Neural cell (in vitro differentiated cells): Measurements from ENCODE around the gene LSAMP. TPM values are rescaled to one million over a fixed set of nuclear protein-coding genes. Genes with fewer than 3 reads are reported as not detected.

Experiments
- H2AFZ ChIP-seq: fragments of 200-600, 300-800 bp; sonication (generic), shearing (Covaris generic); 2 replicates; pipeline ENCODE4 v1.6.0; 2014; ENCODE audit warnings: low read depth, mild to moderate bottlenecking, antibody characterized with exemption, low read length, moderate library complexity
- H3F3A ChIP-seq: fragments of 200-600 bp; shearing (Covaris generic); 2 replicates; pipeline ENCODE4 v1.6.1; 2016; ENCODE audit warnings: mild to moderate bottlenecking, moderate library complexity, mixed read lengths, antibody characterized with exemption, low read length; ENCODE audit not compliant: insufficient read depth, poor library complexity, severe bottlenecking
- H3K27ac ChIP-seq: fragments of 200-600, 300-800 bp; sonication (generic), shearing (Covaris generic); 2 replicates; pipeline ENCODE4 v1.5.1; 2014; ENCODE audit warnings: mild to moderate bottlenecking, low read length, moderate library complexity
- H3K27me3 ChIP-seq: fragments of 300-800, 200-600 bp; sonication (generic), shearing (Covaris generic); 2 replicates; pipeline ENCODE4 v1.6.0; 2014; ENCODE audit warnings: mild to moderate bottlenecking, low read depth, low read length, moderate library complexity; ENCODE audit not compliant: insufficient read depth
- H3K36me3 ChIP-seq: fragments of 300-800, 200-600 bp; sonication (generic), shearing (Covaris generic); 2 replicates; pipeline ENCODE4 v1.5.1; 2014; ENCODE audit warnings: mild to moderate bottlenecking, antibody characterized with exemption, low read length, moderate library complexity; ENCODE audit not compliant: insufficient read depth
- H3K4me2 ChIP-seq: fragments of 300-800, 200-600 bp; sonication (generic), shearing (Covaris generic); 2 replicates; pipeline ENCODE4 v1.6.0; 2014; ENCODE audit warnings: mild to moderate bottlenecking, low read length
- H3K4me3 ChIP-seq: fragments of 300-800, 200-600 bp; sonication (generic), shearing (Covaris generic); 2 replicates; pipeline ENCODE4 v1.5.1; 2014; ENCODE audit warnings: mild to moderate bottlenecking, low read length, moderate library complexity
- H3K79me2 ChIP-seq: fragments of 200-600 bp; shearing (Covaris generic); replicated peaks from 2 replicates; pipeline ENCODE4 v1.6.0; 2014; ENCODE audit warnings: mild to moderate bottlenecking, low read length, moderate library complexity; ENCODE audit not compliant: insufficient read depth
- H3K9ac ChIP-seq: fragments of 300-800, 200-600 bp; sonication (generic), shearing (Covaris generic); 2 replicates; pipeline ENCODE4 v1.6.1; 2016; ENCODE audit warnings: mild to moderate bottlenecking, low read length, mixed read lengths
- H3K9me2 ChIP-seq: fragments of 200-600 bp; shearing (Covaris generic); 2 replicates; pipeline ENCODE4 v1.6.1; 2016; ENCODE audit warnings: mild to moderate bottlenecking, low read length, mixed read lengths; ENCODE audit not compliant: insufficient read depth
- H3K9me3 ChIP-seq: fragments of 200-600, 300-800 bp; sonication (generic), shearing (Covaris generic); 2 replicates; pipeline ENCODE4 v1.6.1; 2016; ENCODE audit warnings: mild to moderate bottlenecking, mixed run types, low read length, moderate library complexity, mixed read lengths
- H4K20me1 ChIP-seq: fragments of 200-600 bp; shearing (Covaris generic); 2 replicates; pipeline ENCODE4 v1.6.1; 2016; ENCODE audit warnings: mild to moderate bottlenecking, mixed run types; ENCODE audit not compliant: insufficient read depth
- CTCF ChIP-seq: fragments of 450-650 bp; IDR thresholded peaks from 2 replicates; pipeline ENCODE4 v1.5.1; 2014; ENCODE audit warnings: antibody characterized with exemption, mild to moderate bottlenecking, moderate library complexity; ENCODE audit not compliant: poor library complexity, severe bottlenecking
- EP300 ChIP-seq: fragments of 450-650 bp; conservative IDR thresholded peaks from 2 replicates; pipeline ENCODE4 v1.6.1; 2014; ENCODE audit warnings: antibody characterized with exemption, mild to moderate bottlenecking, moderate library complexity; ENCODE audit not compliant: poor library complexity, severe bottlenecking
- EZH2 ChIP-seq: fragments of 200-600, 300-800 bp; shearing (Covaris generic), sonication (generic); IDR thresholded peaks from 2 replicates; pipeline ENCODE4 v1.6.1; 2014; ENCODE audit warnings: antibody characterized with exemption, low read length, borderline replicate concordance, mild to moderate bottlenecking; ENCODE audit not compliant: insufficient read depth, poor library complexity, severe bottlenecking
- MXI1 ChIP-seq: fragments of 450-650 bp; conservative IDR thresholded peaks from 2 replicates; pipeline ENCODE4 v1.6.1; 2014; ENCODE audit warnings: antibody characterized with exemption, mild to moderate bottlenecking; ENCODE audit not compliant: poor library complexity, severe bottlenecking
- POLR2AphosphoS5 ChIP-seq: IDR thresholded peaks from 2 replicates; pipeline ENCODE4 v1.6.1; 2012
- RAD21 ChIP-seq: fragments of 450-650 bp; conservative IDR thresholded peaks from 2 replicates; pipeline ENCODE4 v1.6.1; 2014; ENCODE audit warnings: antibody characterized with exemption, mild to moderate bottlenecking, moderate library complexity
- SMC3 ChIP-seq: fragments of 450-650 bp; conservative IDR thresholded peaks from 2 replicates; pipeline ENCODE4 v1.6.1; 2014; ENCODE audit warnings: antibody characterized with exemption, mild to moderate bottlenecking, moderate library complexity; ENCODE audit not compliant: poor library complexity
- TAF1 ChIP-seq: IDR thresholded peaks from 2 replicates; pipeline ENCODE4 v1.6.1; 2012; ENCODE audit warnings: low read depth
- polyA plus RNA-seq: library from polyadenylated mRNA; depleted of rRNA; stranded (reverse); fragments of >200 nt; gene quantifications from 2 replicates; pipeline ENCODE4 v1.2.3, GENCODE V29; 2014
- TF ChIP-seq, protein P1 (sequence below): IDR thresholded peaks from 2 replicates; pipeline ENCODE4 v1.6.1; 2012; ENCODE audit warnings: borderline replicate concordance

The LSAMP gene
- polyA plus RNA-seq, 1 donor from 2014 or later: 93.6 TPM

- H3K4me2 ChIP-seq: no peak overlapping the region
- H3F3A ChIP-seq: no peaks in the 10 kb centered on the region
- H3K9me3 ChIP-seq: peaks cover 9% of the 10 kb centered on the region
- H3K27ac ChIP-seq: no peak overlapping the region
- no peak overlapping the region for H3K4me3 ChIP-seq
- H3K27me3 ChIP-seq: no peaks in the 10 kb centered on the region
- H3K79me2 ChIP-seq: no peaks in the 10 kb centered on the region
- TF ChIP-seq, protein P1, sequence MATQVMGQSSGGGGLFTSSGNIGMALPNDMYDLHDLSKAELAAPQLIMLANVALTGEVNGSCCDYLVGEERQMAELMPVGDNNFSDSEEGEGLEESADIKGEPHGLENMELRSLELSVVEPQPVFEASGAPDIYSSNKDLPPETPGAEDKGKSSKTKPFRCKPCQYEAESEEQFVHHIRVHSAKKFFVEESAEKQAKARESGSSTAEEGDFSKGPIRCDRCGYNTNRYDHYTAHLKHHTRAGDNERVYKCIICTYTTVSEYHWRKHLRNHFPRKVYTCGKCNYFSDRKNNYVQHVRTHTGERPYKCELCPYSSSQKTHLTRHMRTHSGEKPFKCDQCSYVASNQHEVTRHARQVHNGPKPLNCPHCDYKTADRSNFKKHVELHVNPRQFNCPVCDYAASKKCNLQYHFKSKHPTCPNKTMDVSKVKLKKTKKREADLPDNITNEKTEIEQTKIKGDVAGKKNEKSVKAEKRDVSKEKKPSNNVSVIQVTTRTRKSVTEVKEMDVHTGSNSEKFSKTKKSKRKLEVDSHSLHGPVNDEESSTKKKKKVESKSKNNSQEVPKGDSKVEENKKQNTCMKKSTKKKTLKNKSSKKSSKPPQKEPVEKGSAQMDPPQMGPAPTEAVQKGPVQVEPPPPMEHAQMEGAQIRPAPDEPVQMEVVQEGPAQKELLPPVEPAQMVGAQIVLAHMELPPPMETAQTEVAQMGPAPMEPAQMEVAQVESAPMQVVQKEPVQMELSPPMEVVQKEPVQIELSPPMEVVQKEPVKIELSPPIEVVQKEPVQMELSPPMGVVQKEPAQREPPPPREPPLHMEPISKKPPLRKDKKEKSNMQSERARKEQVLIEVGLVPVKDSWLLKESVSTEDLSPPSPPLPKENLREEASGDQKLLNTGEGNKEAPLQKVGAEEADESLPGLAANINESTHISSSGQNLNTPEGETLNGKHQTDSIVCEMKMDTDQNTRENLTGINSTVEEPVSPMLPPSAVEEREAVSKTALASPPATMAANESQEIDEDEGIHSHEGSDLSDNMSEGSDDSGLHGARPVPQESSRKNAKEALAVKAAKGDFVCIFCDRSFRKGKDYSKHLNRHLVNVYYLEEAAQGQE: no peak
- TF ChIP-seq EP300 (no peak), POLR2AphosphoS5 (no peak), RAD21 (no peak), TAF1 (no peak), SMC3 (no peak), CTCF (no peak), MXI1 (no peak)
- H3K9me2 ChIP-seq: no peaks in the 10 kb centered on the region
- no peak overlapping the region for H3K9ac ChIP-seq
- H4K20me1 ChIP-seq: no peaks in the 10 kb centered on the region
- no peak overlapping the region for H2AFZ ChIP-seq
- no peaks in the 10 kb centered on the region for H3K36me3 ChIP-seq
Measured at GRCh38 chr3:116483135-116483534, 37.8 kb upstream of the LSAMP start.

GRCh38 chr3:116476691-116477090 is 31.4 kb upstream of the LSAMP start:
- Histone ChIP-seq H3K27me3 (no peaks in the 10 kb centered on the region), H4K20me1 (no peaks in the 10 kb centered on the region), H3K79me2 (no peaks in the 10 kb centered on the region), H3K4me3 (no peak overlapping the region), H2AFZ (no peak overlapping the region), H3K36me3 (no peaks in the 10 kb centered on the region), H3F3A (no peaks in the 10 kb centered on the region), H3K4me2 (no peak overlapping the region), H3K27ac (no peak overlapping the region), H3K9ac (no peak overlapping the region), H3K9me2 (no peaks in the 10 kb centered on the region), H3K9me3 (peaks cover 9% of the 10 kb centered on the region)
- no peak for TF ChIP-seq EP300
- no peak for TF ChIP-seq SMC3
- no peak for TF ChIP-seq POLR2AphosphoS5
- TF ChIP-seq CTCF: no peak
- no peak for TF ChIP-seq MXI1
- TF ChIP-seq TAF1: no peak
- TF ChIP-seq EZH2: no peak
- no peak for TF ChIP-seq RAD21
- TF ChIP-seq, protein P1: no peak
